Trophoblast cell (in vitro differentiated cells and primary cell): Measurements from ENCODE around the gene MX2.

Source experiments
- DNase-seq, 2 donors: peaks; one replicate each; pipeline ENCODE4 v3.0.0-alpha.2; 2016
- H2AFZ ChIP-seq: 2 replicates; pipeline ENCODE4 v1.6.1; 2013; ENCODE audit warnings: low read length, moderate library complexity, mild to moderate bottlenecking; ENCODE audit not compliant: insufficient read depth, poor library complexity
- H2AK5ac ChIP-seq: 2 replicates; pipeline ENCODE4 v1.6.1; 2013; ENCODE audit warnings: mild to moderate bottlenecking, low read length
- H2BK120ac ChIP-seq: 2 replicates; pipeline ENCODE4 v1.6.1; 2013; ENCODE audit warnings: low read length, mild to moderate bottlenecking, moderate library complexity; ENCODE audit not compliant: insufficient read depth, poor library complexity
- H2BK12ac ChIP-seq: 2 replicates; pipeline ENCODE4 v1.6.1; 2013; ENCODE audit warnings: mild to moderate bottlenecking, low read length, moderate library complexity
- H2BK5ac ChIP-seq: 2 replicates; pipeline ENCODE4 v1.6.1; 2013; ENCODE audit warnings: low read length, low read depth, moderate library complexity, mild to moderate bottlenecking; ENCODE audit not compliant: poor library complexity
- H3K14ac ChIP-seq: 2 replicates; pipeline ENCODE4 v1.6.1; 2013; ENCODE audit warnings: mild to moderate bottlenecking, low read length
- H3K18ac ChIP-seq: 2 replicates; pipeline ENCODE4 v1.6.1; 2013; ENCODE audit warnings: mild to moderate bottlenecking, low read length
- H3K23ac ChIP-seq: 2 replicates; pipeline ENCODE4 v1.6.1; 2013; ENCODE audit warnings: low read length
- H3K27ac ChIP-seq: 2 replicates; pipeline ENCODE4 v1.5.1; 2013; ENCODE audit warnings: low read depth, mild to moderate bottlenecking, inconsistent platforms, low read length, moderate library complexity
- H3K27me3 ChIP-seq: 2 replicates; pipeline ENCODE4 v1.6.1; 2013; ENCODE audit warnings: inconsistent platforms, mild to moderate bottlenecking, low read length, moderate library complexity; ENCODE audit not compliant: insufficient read depth
- H3K36me3 ChIP-seq, 2 experiments: 1 replicate in 1 of 2; 2 replicates in 1 of 2; pipeline ENCODE4 v1.6.1; 2013; ENCODE audit warnings: low read length in 2 of 2, mild to moderate bottlenecking in 2 of 2, moderate library complexity in 1 of 2; ENCODE audit not compliant: insufficient read depth in 2 of 2, control insufficient read depth in 1 of 2
- H3K4ac ChIP-seq: 2 replicates; pipeline ENCODE4 v1.6.1; 2013; ENCODE audit warnings: low read depth, mild to moderate bottlenecking, low read length, moderate library complexity
- H3K4me1 ChIP-seq, 2 experiments: 1 replicate in 1 of 2; 2 replicates in 1 of 2; pipeline ENCODE4 v1.6.1; 2013; ENCODE audit warnings: low read length in 2 of 2, mild to moderate bottlenecking in 2 of 2, moderate library complexity in 1 of 2; ENCODE audit not compliant: insufficient read depth in 2 of 2, control insufficient read depth in 1 of 2
- H3K4me2 ChIP-seq: 2 replicates; pipeline ENCODE4 v1.6.1; 2013; ENCODE audit warnings: inconsistent platforms, mild to moderate bottlenecking, low read length, moderate library complexity
- H3K4me3 ChIP-seq: 2 replicates; pipeline ENCODE4 v1.5.1; 2013; ENCODE audit warnings: mild to moderate bottlenecking, low read depth, low read length, inconsistent platforms
- H3K79me1 ChIP-seq: one replicate; pipeline ENCODE4 v1.6.1; 2013; ENCODE audit warnings: low read length
- H3K79me2 ChIP-seq: 2 replicates; pipeline ENCODE4 v1.6.1; 2013; ENCODE audit warnings: low read length, mild to moderate bottlenecking; ENCODE audit not compliant: control insufficient read depth, insufficient read depth, poor library complexity
- H3K9ac ChIP-seq: 2 replicates; pipeline ENCODE4 v1.6.1; 2013; ENCODE audit warnings: mild to moderate bottlenecking, low read length
- H3K9me3 ChIP-seq: 2 replicates; pipeline ENCODE4 v1.6.1; 2013; ENCODE audit warnings: low read depth, mild to moderate bottlenecking, control low read depth, inconsistent platforms, low read length; ENCODE audit not compliant: insufficient read depth
- H4K12ac ChIP-seq: 2 replicates; pipeline ENCODE4 v1.6.1; 2013; ENCODE audit warnings: low read depth, mild to moderate bottlenecking, low read length, moderate library complexity
- H4K8ac ChIP-seq: 2 replicates; pipeline ENCODE4 v1.6.1; 2013; ENCODE audit warnings: low read depth, mild to moderate bottlenecking, low read length, moderate library complexity
- H4K91ac ChIP-seq: one replicate; pipeline ENCODE4 v1.6.1; 2013; ENCODE audit warnings: low read depth, mild to moderate bottlenecking, low read length, moderate library complexity
- WGBS: extraction: QIAGEN DNeasy Blood & Tissue Kit; methylation state at CpG from one replicate; pipeline ENCODE4 v1.1.7; 2013; ENCODE audit warnings: missing lambda C conversion rate; ENCODE audit not compliant: insufficient read length, insufficient coverage; ENCODE audit errors: extremely low coverage; 5-methylcytosine and 5-hydroxymethylcytosine counted together

Gene MX2

GRCh38 chr21:41344146-41344545 lies 17.7 kb upstream of the MX2 start:
- Histone ChIP-seq H3K36me3 (no peaks in the 10 kb centered on the region), H3K23ac (no peak overlapping the region), H2BK12ac (no peak overlapping the region), H3K79me1 (no peaks in the 10 kb centered on the region), H3K27me3 (no peaks in the 10 kb centered on the region), H3K4me3 (no peak overlapping the region), H2BK5ac (no peak overlapping the region), H2AFZ (no peak overlapping the region), H3K27ac (no peak overlapping the region), H3K4me2 (no peak overlapping the region), H4K91ac (no peak overlapping the region), H3K4ac (no peak overlapping the region), H3K18ac (no peak overlapping the region), H2AK5ac (no peak overlapping the region), H2BK120ac (no peak overlapping the region), H3K4me1 (no peaks in the 10 kb centered on the region), H3K9ac (no peak overlapping the region), H4K8ac (no peak overlapping the region), H4K12ac (no peak overlapping the region), H3K9me3 (peaks cover 2% of the 10 kb centered on the region), H3K79me2 (no peaks in the 10 kb centered on the region), H3K14ac (no peak overlapping the region)
- DNase-seq, result no peak
- no CpG with 5 or more reads among the region's 9 CpGs for WGBS

- Histone ChIP-seq H3K27me3 (no peaks in the 10 kb centered on the region), H4K8ac (no peak overlapping the region), H3K4ac (no peak overlapping the region), H3K4me1 (no peaks in the 10 kb centered on the region), H3K9ac (no peak overlapping the region), H4K12ac (no peak overlapping the region), H2BK5ac (no peak overlapping the region), H3K79me1 (no peaks in the 10 kb centered on the region), H3K18ac (no peak overlapping the region), H2AK5ac (no peak overlapping the region), H3K79me2 (no peaks in the 10 kb centered on the region), H2BK120ac (no peak overlapping the region), H3K4me2 (no peak overlapping the region), H4K91ac (no peak overlapping the region), H2BK12ac (no peak overlapping the region), H3K23ac (no peak overlapping the region), H3K27ac (no peak overlapping the region), H3K36me3 (no peaks in the 10 kb centered on the region), H3K14ac (no peak overlapping the region), H2AFZ (no peak overlapping the region), H3K4me3 (no peak overlapping the region), H3K9me3 (peaks cover 2% of the 10 kb centered on the region)
- no peak for DNase-seq
- no CpG with 5 or more reads among the region's 4 CpGs for WGBS
These were observed 16.5 kb upstream of the MX2 start for GRCh38 chr21:41345356-41345755.

GRCh38 chr21:41345934-41346685 lies 15.7 kb upstream of the MX2 start:
- Histone ChIP-seq H3K4ac (no peak overlapping the region), H4K8ac (no peak overlapping the region), H3K27me3 (no peaks in the 10 kb centered on the region), H2BK12ac (no peak overlapping the region), H4K91ac (no peak overlapping the region), H3K4me2 (no peak overlapping the region), H3K9me3 (peaks cover 2% of the 10 kb centered on the region), H3K79me2 (no peaks in the 10 kb centered on the region), H2AK5ac (no peak overlapping the region), H3K23ac (no peak overlapping the region), H3K79me1 (no peaks in the 10 kb centered on the region), H2AFZ (no peak overlapping the region), H4K12ac (no peak overlapping the region), H3K9ac (no peak overlapping the region), H3K36me3 (no peaks in the 10 kb centered on the region), H3K18ac (no peak overlapping the region), H3K14ac (no peak overlapping the region), H2BK120ac (no peak overlapping the region), H3K4me1 (no peaks in the 10 kb centered on the region), H2BK5ac (no peak overlapping the region), H3K4me3 (no peak overlapping the region), H3K27ac (no peak overlapping the region)
- peak; percentile 48 to 64 for DNase-seq
- WGBS, result no CpG with 5 or more reads among the region's 13 CpGs

GRCh38 chr21:41346758-41347157 lies 15.1 kb upstream of the MX2 start:
- no peak overlapping the region for H2AFZ ChIP-seq
- H3K9ac ChIP-seq, result no peak overlapping the region
- H3K4ac ChIP-seq, result no peak overlapping the region
- H2BK12ac ChIP-seq, result no peak overlapping the region
- WGBS, result no CpG with 5 or more reads among the region's 8 CpGs
- H3K4me1 ChIP-seq, result no peaks in the 10 kb centered on the region
- H2BK120ac ChIP-seq, result no peak overlapping the region
- H3K4me3 ChIP-seq, result no peak overlapping the region
- no peak overlapping the region for H4K12ac ChIP-seq
- no peak overlapping the region for H4K91ac ChIP-seq
- no peak overlapping the region for H3K27ac ChIP-seq
- H2AK5ac ChIP-seq, result no peak overlapping the region
- H3K79me2 ChIP-seq, result no peaks in the 10 kb centered on the region
- no peaks in the 10 kb centered on the region for H3K36me3 ChIP-seq
- no peak overlapping the region for H4K8ac ChIP-seq
- H3K27me3 ChIP-seq, result no peaks in the 10 kb centered on the region
- H3K23ac ChIP-seq, result no peak overlapping the region
- H3K4me2 ChIP-seq, result no peak overlapping the region
- H3K9me3 ChIP-seq, result peaks cover 2% of the 10 kb centered on the region
- H2BK5ac ChIP-seq, result no peak overlapping the region
- no peak overlapping the region for H3K14ac ChIP-seq
- no peak overlapping the region for H3K18ac ChIP-seq
- DNase-seq, result no peak
- H3K79me1 ChIP-seq, result no peaks in the 10 kb centered on the region
